Measurements from ENCODE around the gene EPN1. TPM values are rescaled to one million over a fixed set of nuclear protein-coding genes. Genes with fewer than 3 reads are reported as not detected.

The EPN1 gene
- total and polyA plus RNA-seq, 9 of the 15 experiments (the other 6 are each of a cell fraction or from before 2014, with no cell fraction given): 0.08 to 138 (median 12.7) TPM

GRCh38 chr19:55674841-55675660, at the start of gene EPN1 (continued):
- no peak for TF ChIP-seq SIRT6 (IDR thresholded peaks at IDR 0.05; ENCODE audit: low read depth, low read length)
- peak; percentile 55 for TF ChIP-seq HMGN3 (IDR thresholded peaks at IDR 0.05; ENCODE audit: borderline replicate concordance, extremely low read depth, insufficient read length, low read depth, low read length)
- no peak for TF ChIP-seq HSF4 (CRISPR knock-in tag; IDR thresholded peaks at IDR 0.05; ENCODE audit: borderline replicate concordance)
- TF ChIP-seq SMARCB1 (IDR thresholded peaks at IDR 0.05; ENCODE audit: insufficient read length, low read depth): no peak
- peak; percentile 81; the same call in 1 of the 2 replicates for TF ChIP-seq THRB (CRISPR knock-in tag; conservative IDR thresholded peaks at IDR 0.05)
- no peak for TF ChIP-seq AFF1 (IDR thresholded peaks at IDR 0.05; ENCODE audit: low read depth in 1 of 2, partially characterized antibody in 2 of 2)
- no peak for TF ChIP-seq EZH2 (IDR thresholded peaks at IDR 0.05; ENCODE audit: borderline replicate concordance, low read depth, low read length)
- TF ChIP-seq E4F1 (CRISPR knock-in tag; IDR thresholded peaks at IDR 0.05; ENCODE audit: borderline replicate concordance): no peak
- no peak for TF ChIP-seq KAT2B (IDR thresholded peaks at IDR 0.05; ENCODE audit: low read depth, low read length)
- no peak for TF ChIP-seq LARP7 (IDR thresholded peaks at IDR 0.05)
- TF ChIP-seq ZNF512 (tag; IDR thresholded peaks at IDR 0.05): no peak
- TF ChIP-seq GATA2 (CRISPR knock-in tag; IDR thresholded peaks at IDR 0.05): no peak
- TF ChIP-seq HES1 (IDR thresholded peaks at IDR 0.05; ENCODE audit: low read depth): no peak
- no peak; the same call in 1 of the 2 replicates for TF ChIP-seq RNF2 (IDR thresholded peaks at IDR 0.05)
- no peak for TF ChIP-seq DDX20 (tag; IDR thresholded peaks at IDR 0.05; ENCODE audit: low read depth)
